ENCODE results near the gene ZNF57.
"Not testable (repeated sequence)": the region's sequence is repeated elsewhere in the genome, so short reads cannot be mapped to it uniquely, and the experiment has no call there.

The ZNF57 gene

DNA sequence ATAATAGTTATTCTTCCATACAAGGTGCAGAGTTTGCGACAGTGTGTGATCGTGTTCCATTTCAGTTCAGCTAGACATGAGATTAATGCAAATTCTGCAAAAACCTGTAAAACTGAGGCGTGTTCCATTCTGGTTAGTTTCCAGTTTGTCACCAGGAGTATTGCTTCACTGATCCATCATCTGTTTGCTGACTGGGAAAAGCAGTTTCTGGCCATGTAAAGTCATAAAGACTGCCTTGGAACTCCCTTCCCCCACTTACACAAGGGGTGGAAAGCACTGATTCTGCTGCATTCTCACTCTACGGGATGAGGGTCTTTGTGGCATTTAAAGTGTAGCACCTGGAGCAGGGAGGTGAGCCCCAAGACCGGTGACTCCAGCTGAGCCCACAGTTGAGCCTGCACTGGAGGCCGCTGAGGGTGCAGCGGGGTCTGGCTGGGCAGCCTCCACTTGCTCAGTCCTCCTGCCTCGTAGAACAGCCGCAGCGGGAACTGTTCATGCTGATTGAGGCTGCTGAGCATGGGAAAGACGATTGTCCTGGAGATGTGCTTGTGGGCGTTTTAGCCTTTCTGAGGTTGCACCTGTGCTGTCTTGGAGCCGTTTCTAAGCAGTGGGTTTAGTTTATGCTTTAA is 2.0 kb downstream of the ZNF57 start:
- no peak for DNase-seq

DNA sequence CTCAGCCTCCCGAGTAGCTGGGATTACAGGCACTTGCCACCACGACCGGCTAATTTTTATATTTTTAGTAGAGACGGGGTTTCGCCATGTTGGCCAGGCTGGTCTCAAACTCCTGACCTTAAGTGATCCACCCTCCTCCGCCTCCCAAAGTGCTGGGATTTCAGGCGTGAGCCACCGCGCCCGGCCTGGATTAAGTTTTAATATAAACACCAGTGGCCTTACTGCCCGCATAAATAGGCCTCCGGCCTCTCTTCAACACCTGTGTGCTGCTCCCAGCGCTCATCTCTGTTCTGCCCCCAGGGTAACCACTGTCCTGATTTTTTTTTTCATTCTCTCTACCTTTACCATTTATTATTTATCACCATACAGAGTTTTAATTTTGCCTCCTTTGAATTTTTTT is 2.6 kb downstream of the ZNF57 start:
- not testable (repeated sequence) for DNase-seq

DNA sequence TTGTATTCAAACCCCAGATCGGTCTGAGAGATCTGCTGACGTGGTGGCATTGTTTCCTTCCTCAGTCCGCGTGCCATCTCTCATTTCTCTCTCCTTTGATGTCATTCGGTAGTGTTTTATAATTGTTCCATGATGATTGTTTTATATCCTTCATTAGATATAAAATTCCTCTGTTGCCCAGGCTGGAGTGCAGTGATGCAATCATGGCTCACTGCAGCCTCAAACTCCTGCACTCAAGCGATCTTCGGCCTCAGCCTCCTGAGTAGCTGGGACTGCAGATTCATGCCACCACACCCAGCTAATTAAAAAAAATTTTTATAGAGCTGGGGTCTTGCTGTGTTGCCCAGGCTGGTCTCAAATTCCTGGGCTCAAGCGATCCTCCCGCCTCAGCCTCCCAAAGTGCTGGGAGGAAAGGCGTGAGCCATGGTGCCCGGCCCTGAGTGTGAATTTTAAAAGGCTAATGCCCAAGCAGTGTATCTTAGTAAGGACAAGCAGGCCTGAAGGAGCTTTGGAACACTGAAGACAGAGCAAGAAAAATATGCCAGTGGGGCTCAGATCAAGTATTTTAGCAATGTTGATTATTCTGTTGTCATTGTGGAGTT is 5.3 kb downstream of the ZNF57 start:
- no peak for DNase-seq

- DNase-seq = no peak
These were observed 6.0 kb downstream of the ZNF57 start for GRCh38 chr19:2906631-2907195.

- no peak for DNase-seq
These were observed 11.6 kb downstream of the ZNF57 start for GRCh38 chr19:2912306-2912705.

GRCh38 chr19:2917275-2918184 is 16.8 kb downstream of the ZNF57 start:
- no peak for DNase-seq

DNA sequence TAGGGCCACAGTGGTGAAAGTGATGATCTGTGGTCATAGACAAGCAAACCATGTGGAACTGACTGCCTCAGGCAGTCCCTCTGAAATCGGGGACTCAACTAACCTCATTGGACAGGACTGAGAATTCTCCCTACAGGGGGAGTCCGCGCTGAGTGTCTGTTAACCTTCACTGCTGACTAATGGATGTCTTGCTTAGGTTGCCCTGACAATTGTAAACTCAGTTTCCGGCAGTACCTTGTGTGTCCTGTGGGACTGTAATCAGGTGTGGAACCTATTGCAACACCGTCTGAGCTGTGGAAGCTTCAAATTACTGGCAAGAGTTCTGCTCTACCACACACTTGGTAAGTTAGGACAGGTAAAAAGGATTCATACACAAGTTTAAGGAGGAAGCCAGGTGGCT is 22.3 kb downstream of the ZNF57 start:
- no peak for DNase-seq

GRCh38 chr19:2923510-2923909 is 22.8 kb downstream of the ZNF57 start:
- DNase-seq = no peak

DNA sequence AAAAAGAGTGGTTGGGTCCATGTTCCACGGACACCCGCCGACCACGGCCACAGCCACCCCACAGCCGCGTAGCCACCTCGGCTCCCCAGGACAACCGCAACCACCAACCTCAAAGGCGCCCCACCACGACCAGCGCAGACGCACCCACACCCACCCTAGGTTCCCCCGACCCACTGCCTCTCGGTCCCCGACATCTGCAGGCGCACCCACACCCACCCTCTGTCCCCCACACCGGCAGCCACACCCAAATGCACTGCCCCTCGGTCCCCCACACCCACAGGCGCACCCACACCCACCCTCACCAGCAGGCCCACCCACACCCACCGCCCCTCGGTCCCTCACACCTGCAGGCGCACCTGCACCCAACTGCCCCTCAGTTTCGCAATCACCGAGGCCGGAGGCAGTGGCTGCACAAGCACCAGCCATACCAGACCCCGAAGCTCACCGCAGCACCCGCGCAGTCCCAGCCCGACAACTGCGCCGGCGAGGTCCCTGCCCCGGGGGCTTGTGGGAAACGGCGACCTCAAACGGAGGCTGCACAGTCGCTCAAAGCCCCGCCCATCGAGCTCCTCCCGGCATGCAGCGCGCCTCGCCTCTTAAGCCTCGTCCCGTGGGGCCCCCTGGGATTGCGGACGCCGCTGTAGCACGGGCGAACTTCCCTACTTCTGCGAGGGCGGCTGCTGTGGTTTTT is 25.8 kb downstream of the ZNF57 start:
- DNase-seq = no peak

DNA sequence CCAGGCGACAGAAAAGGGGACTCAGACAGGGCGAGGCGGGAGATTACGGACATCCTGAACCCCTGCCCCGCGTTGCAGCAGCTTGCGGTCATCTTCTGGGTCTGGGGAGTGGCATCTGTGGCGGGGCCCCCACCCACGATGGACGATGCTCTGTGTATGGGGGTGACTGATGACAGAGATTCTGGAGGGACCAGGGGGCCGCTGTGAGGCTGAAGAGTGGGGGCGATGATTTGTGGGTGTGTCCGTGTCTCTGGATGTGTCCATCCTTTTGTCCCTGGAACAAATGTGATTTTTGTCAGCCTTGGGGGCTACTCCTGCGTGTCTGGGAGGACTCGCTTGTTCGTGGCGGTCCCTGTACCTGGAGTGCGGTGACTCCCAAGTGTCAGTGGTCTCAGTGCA is 26.3 kb downstream of the ZNF57 start:
- no peak for DNase-seq

- DNase-seq = no peak
These were observed 32.8 kb downstream of the ZNF57 start for GRCh38 chr19:2933490-2933910.

GRCh38 chr19:2935863-2936262 is 35.1 kb downstream of the ZNF57 start:
- not testable (repeated sequence) for DNase-seq

- DNase-seq = no peak
These were observed 42.4 kb downstream of the ZNF57 start for GRCh38 chr19:2942928-2943640.

GRCh38 chr19:2944403-2944774 is 43.7 kb downstream of the ZNF57 start:
- no peak for DNase-seq

GRCh38 chr19:2944775-2945574 is 44.2 kb downstream of the ZNF57 start, which contains the start of gene ZNF77:
ZNF77 (minus strand) TSS chr19:2944971; CDS start chr19:2944840, 131 bp downstream.
- peak; percentile 67 for DNase-seq

- DNase-seq = no peak
These were observed 45.0 kb downstream of the ZNF57 start for GRCh38 chr19:2945575-2946184.

GRCh38 chr19:2949939-2950285 is 49.2 kb downstream of the ZNF57 start:
- no peak for DNase-seq

DNA sequence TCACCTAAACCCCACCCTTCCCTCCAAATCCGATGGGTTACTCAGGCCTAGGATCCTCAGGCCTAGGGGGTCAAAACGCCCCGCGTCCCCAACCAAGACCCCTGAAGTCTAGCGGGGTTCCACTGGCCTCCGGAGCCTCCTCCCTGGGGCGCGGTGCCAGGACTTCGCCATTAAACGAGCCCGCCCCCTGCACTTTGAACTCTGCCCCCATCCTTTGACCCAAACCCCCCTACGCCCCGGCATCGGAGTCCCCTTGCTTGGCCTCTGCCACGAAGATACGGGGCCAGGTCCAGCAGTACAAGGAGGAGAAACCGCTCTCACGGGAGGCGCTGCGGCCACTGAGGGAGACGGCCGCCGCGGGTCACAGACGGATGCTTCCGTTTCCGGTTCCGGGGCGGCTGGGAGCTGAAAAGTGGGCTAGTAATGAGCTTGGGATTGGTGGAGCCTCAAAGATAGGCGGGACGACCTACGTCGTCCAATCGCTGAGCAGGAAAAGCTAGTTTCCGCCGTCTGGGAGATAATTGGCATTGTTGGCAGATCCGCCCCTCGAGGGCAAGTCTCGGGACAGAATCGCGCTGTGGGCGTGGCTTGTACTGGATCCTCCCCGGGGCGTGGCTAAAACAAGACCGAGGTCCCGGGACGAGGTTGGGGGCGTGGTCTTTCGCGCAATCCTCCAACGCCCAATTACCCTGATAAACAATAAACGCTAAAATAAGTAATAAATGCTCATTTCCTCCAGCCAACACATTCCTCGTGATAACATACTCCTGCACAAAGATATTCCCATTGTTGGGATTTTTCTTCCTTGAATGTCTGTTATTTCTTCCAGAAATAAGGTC is 49.8 kb downstream of the ZNF57 start:
- peak; percentile 87 for DNase-seq

GRCh38 chr19:2952953-2953481 is 52.3 kb downstream of the ZNF57 start:
- DNase-seq = no peak

DNA sequence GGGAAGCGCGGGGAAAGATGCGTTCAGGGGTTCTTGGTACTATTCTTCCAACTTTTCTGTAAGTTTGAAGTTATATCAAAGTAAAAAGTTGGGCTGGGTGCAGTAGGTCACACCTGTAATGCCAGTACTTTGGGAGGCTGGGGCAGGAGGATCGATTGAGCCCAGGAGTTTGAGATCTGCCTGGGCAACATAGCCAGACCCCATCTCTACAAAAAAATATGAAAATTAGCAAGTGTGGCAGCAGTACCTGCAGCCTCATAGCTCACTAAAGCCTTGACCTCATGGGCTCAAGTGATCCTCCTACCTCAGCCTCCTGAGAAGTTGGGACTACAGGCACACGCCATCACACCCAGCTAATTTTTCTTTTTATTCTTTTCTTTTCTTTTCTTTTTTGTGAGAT is 56.4 kb downstream of the ZNF57 start:
- DNase-seq = no peak

Data from activated gamma-delta T cell (primary cell).